HepG2 (cell line): ENCODE results near the gene PSMB3. TPM values are rescaled to one million over a fixed set of nuclear protein-coding genes. Genes with fewer than 3 reads are reported as not detected.

ENCODE experiments used
- AGO2 ChIP-seq: fragments of 200-400 bp; formaldehyde crosslinking; optimal IDR thresholded peaks from 2 replicates; pipeline ENCODE3; 2017; ENCODE audit warnings: mild to moderate bottlenecking, low read depth, low read length, moderate library complexity
- AHR ChIP-seq: IDR thresholded peaks from 2 replicates; pipeline ENCODE4 v1.6.1; 2018; ENCODE audit warnings: missing genetic modification reagents, missing compliant biosample characterization
- CENPT ChIP-seq: sonication (generic); formaldehyde crosslinking; IDR thresholded peaks from 2 replicates; pipeline ENCODE4 v1.8.0; 2022; ENCODE audit warnings: low read depth, mild to moderate bottlenecking, moderate library complexity, missing genetic modification reagents
- ELF1 ChIP-seq: sonication (generic); formaldehyde crosslinking; IDR thresholded peaks from 2 replicates; pipeline ENCODE4 v1.4.0; 2020; ENCODE audit warnings: missing genetic modification reagents
- FOXJ3 ChIP-seq: sonication (generic); formaldehyde crosslinking; IDR thresholded peaks from 2 replicates; pipeline ENCODE4 v1.4.0; 2020; ENCODE audit warnings: missing genetic modification reagents, mild to moderate bottlenecking, borderline replicate concordance
- GATAD1 ChIP-seq: IDR thresholded peaks from 2 replicates; pipeline ENCODE4 v1.6.1; 2016; ENCODE audit warnings: missing genetic modification reagents, missing compliant biosample characterization
- GFI1 ChIP-seq: sonication (generic); formaldehyde crosslinking; IDR thresholded peaks from 2 replicates; pipeline ENCODE4 v1.5.0; 2020; ENCODE audit warnings: missing genetic modification reagents, mild to moderate bottlenecking, borderline replicate concordance
- IRX3 ChIP-seq: sonication (generic); formaldehyde crosslinking; IDR thresholded peaks from 2 replicates; pipeline ENCODE4 v1.8.1; 2023; ENCODE audit warnings: mild to moderate bottlenecking, low read depth, missing genetic modification reagents, borderline replicate concordance
- MAFF ChIP-seq: IDR thresholded peaks from 2 replicates; pipeline ENCODE4 v1.6.1; 2011; ENCODE audit warnings: low read depth, low read length, improper control_type of control experiment
- MEIS2 ChIP-seq: sonication (generic); formaldehyde crosslinking; IDR thresholded peaks from 2 replicates; pipeline ENCODE4 v1.9.0; 2021; ENCODE audit warnings: mild to moderate bottlenecking, missing genetic modification reagents
- MYNN ChIP-seq: sonication (generic); formaldehyde crosslinking; IDR thresholded peaks from 2 replicates; pipeline ENCODE4 v1.4.0; 2020; ENCODE audit warnings: mild to moderate bottlenecking, low read depth, missing genetic modification reagents
- NFKBIZ ChIP-seq: IDR thresholded peaks from 2 replicates; pipeline ENCODE4 v1.6.1; 2018; ENCODE audit warnings: missing genetic modification reagents, missing compliant biosample characterization
- PHF5A ChIP-seq: IDR thresholded peaks from one replicate; pipeline ENCODE4 v1.6.1; 2018; ENCODE audit warnings: low read depth, missing genetic modification reagents; ENCODE audit not compliant: unreplicated experiment
- RAD51 ChIP-seq: fragments of 450-650 bp; IDR thresholded peaks from 2 replicates; pipeline ENCODE4 v1.6.1; 2016; ENCODE audit warnings: borderline replicate concordance
- RARA ChIP-seq: IDR thresholded peaks from 2 replicates; pipeline ENCODE4 v1.6.1; 2016; ENCODE audit warnings: missing genetic modification reagents, missing compliant biosample characterization
- XRCC5 ChIP-seq: fragments of 200-400 bp; formaldehyde crosslinking; optimal IDR thresholded peaks from 2 replicates; pipeline ENCODE3; 2017; ENCODE audit warnings: mild to moderate bottlenecking, low read length
- YY1 ChIP-seq: IDR thresholded peaks from 2 replicates; pipeline ENCODE4 v1.6.1; 2011; ENCODE audit warnings: low read length, low read depth, moderate library complexity, mild to moderate bottlenecking; ENCODE audit not compliant: insufficient read depth, insufficient replicate concordance
- ZNF124 ChIP-seq: sonication (generic); formaldehyde crosslinking; IDR thresholded peaks from 2 replicates; pipeline ENCODE4 v1.4.0; 2020; ENCODE audit warnings: missing genetic modification reagents
- ZNF264 ChIP-seq: sonication (generic); formaldehyde crosslinking; IDR thresholded peaks from 2 replicates; pipeline ENCODE4 v1.4.0; 2020; ENCODE audit warnings: missing genetic modification reagents
- ZNF446 ChIP-seq: sonication (generic); formaldehyde crosslinking; IDR thresholded peaks from 2 replicates; pipeline ENCODE4 v1.5.0; 2020; ENCODE audit warnings: mild to moderate bottlenecking, missing genetic modification reagents
- ZNF572 ChIP-seq: sonication (generic); formaldehyde crosslinking; IDR thresholded peaks from 2 replicates; pipeline ENCODE4 v1.5.1; 2020; ENCODE audit warnings: mild to moderate bottlenecking, missing genetic modification reagents
- ZNF841 ChIP-seq: sonication (generic); formaldehyde crosslinking; IDR thresholded peaks from 2 replicates; pipeline ENCODE4 v1.8.1; 2023; ENCODE audit warnings: missing genetic modification reagents, borderline replicate concordance
- ZNF878 ChIP-seq: sonication (generic); formaldehyde crosslinking; IDR thresholded peaks from 2 replicates; pipeline ENCODE4 v1.8.1; 2023; ENCODE audit warnings: mild to moderate bottlenecking, missing genetic modification reagents, moderate library complexity
- polyA plus RNA-seq, 8 experiments: library from polyadenylated mRNA; depleted of rRNA in 3 of 8; stranded (reverse) in 7 of 8; unstranded in 1 of 8; fragments of >200 nt; fragmentation: Illumina TruSeq in 4 of 8; extraction: Trizol in 4 of 8; gene quantifications; 2 replicates each; pipeline versions ENCODE4 v1.2.1 to v1.2.3, GENCODE V29; 2011 to 2016; ENCODE audit warnings: low read depth in 4 of 8, missing spikeins in 1 of 8, mixed read lengths in 1 of 8; ENCODE audit not compliant: insufficient read depth in 1 of 8
- total RNA-seq, 5 experiments: library from RNA; depleted of rRNA; stranded (reverse); fragments of >200 nt; fragmentation: Illumina TruSeq; extraction: Trizol; gene quantifications; 2 replicates each; pipeline ENCODE4 v1.2.3, GENCODE V29; 2016; ENCODE audit warnings: low read depth in 1 of 5
- TF ChIP-seq, protein P1 (sequence below): sonication (generic); formaldehyde crosslinking; IDR thresholded peaks from 2 replicates; pipeline ENCODE4 v1.9.0; 2021; ENCODE audit warnings: missing genetic modification reagents, borderline replicate concordance
- TF ChIP-seq, protein P2 (sequence below): sonication (generic); formaldehyde crosslinking; IDR thresholded peaks from 2 replicates; pipeline ENCODE4 v1.8.1; 2023; ENCODE audit warnings: mild to moderate bottlenecking, inconsistent platforms, moderate library complexity, missing genetic modification reagents, borderline replicate concordance
- TF ChIP-seq, protein P3 (sequence below): sonication (generic); formaldehyde crosslinking; IDR thresholded peaks from 2 replicates; pipeline ENCODE4 v1.4.0; 2020; ENCODE audit warnings: missing genetic modification reagents, borderline replicate concordance

Gene PSMB3
- total and polyA plus RNA-seq, 2 of the 13 experiments (the other 11 are each of a cell fraction or from before 2014, with no cell fraction given), result 366 to 517 TPM

DNA sequence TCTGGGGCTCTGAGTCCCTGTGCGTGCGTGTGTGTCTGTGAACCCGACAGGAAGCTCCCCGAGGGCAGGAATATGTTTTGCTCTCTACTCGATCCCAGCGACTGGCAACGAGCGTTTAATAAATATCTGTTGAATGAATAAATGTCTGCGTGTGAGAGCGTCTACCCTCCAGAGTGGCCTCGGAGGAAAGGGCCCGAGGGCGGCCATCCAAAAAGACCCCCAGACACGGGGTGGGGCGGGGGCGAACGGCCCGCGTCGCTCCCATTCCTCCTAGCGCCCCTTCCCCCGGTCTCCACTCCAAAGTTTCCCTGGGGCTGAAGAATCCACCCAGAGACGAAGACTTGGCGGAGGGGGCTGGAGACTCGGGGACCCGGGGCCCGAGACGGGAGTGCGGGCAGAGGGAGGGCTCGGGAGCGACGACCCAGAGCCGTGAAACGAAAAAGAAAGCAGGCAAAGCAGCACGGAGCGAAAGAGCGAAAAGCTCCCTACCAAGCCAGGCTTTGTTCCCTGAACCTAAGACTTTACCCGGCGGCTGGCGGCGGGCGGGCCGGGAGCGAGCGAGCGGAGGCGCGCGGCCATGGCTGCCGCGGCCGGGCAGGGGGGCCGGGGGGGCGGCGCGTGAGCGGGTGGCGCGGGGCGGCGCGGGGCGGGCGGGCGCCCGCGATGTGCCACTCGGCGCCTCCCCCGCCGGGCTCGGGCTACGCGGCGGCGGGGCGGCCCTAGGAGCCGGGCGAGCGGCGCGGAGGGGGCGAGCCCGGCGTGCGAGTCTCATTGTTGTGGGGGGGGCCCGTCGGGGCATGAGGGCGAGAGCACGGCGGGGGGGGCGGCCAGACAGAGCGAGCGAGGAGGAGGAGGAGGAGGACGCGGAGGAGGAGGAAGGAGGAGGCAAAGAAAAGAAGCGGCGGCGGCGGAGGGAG, 47.7 kb upstream of the PSMB3 start, which contains the start of gene MLLT6 (continued):
- TF ChIP-seq, protein P1, sequence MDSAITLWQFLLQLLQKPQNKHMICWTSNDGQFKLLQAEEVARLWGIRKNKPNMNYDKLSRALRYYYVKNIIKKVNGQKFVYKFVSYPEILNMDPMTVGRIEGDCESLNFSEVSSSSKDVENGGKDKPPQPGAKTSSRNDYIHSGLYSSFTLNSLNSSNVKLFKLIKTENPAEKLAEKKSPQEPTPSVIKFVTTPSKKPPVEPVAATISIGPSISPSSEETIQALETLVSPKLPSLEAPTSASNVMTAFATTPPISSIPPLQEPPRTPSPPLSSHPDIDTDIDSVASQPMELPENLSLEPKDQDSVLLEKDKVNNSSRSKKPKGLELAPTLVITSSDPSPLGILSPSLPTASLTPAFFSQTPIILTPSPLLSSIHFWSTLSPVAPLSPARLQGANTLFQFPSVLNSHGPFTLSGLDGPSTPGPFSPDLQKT (CRISPR knock-in tag), result no peak
- TF ChIP-seq XRCC5 (no peak), RARA (CRISPR knock-in tag) (no peak), MYNN (CRISPR knock-in tag) (no peak), MEIS2 (CRISPR knock-in tag) (peak; percentile 71), ZNF446 (CRISPR knock-in tag) (no peak), YY1 (peak; percentile 86), FOXJ3 (0 out of 2 replicates have a peak, but pooled peaks have one; percentile 43), MAFF (no peak), AHR (0 out of 2 replicates have a peak, but pooled peaks have one; percentile 30), ZNF841 (CRISPR knock-in tag) (no peak), ZNF124 (0 out of 2 replicates have a peak, but pooled peaks have one; percentile 25), NFKBIZ (CRISPR knock-in tag) (no peak), RAD51 (no peak), PHF5A (no peak), GATAD1 (CRISPR knock-in tag) (no peak), ZNF264 (CRISPR knock-in tag) (no peak), AGO2 (peak; percentile 98), ZNF878 (CRISPR knock-in tag) (peak; percentile 57; the same call in 1 of the 2 replicates), GFI1 (CRISPR knock-in tag) (no peak), ZNF572 (CRISPR knock-in tag) (no peak), CENPT (CRISPR knock-in tag) (0 out of 2 replicates have a peak, but pooled peaks have one; percentile 61), IRX3 (CRISPR knock-in tag) (no peak), ELF1 (CRISPR knock-in tag) (no peak)
- TF ChIP-seq, protein P2, sequence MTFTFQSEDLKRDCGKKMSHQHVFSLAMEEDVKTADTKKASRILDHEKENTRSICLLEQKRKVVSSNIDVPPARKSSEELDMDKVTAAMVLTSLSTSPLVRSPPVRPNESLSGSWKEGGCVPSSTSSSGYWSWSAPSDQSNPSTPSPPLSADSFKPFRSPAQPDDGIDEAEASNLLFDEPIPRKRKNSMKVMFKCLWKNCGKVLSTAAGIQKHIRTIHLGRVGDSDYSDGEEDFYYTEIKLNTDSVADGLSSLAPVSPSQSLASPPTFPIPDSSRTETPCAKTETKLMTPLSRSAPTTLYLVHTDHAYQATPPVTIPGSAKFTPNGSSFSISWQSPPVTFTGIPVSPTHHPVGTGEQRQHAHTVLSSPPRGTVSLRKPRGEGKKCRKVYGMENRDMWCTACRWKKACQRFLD (CRISPR knock-in tag), result no peak
- TF ChIP-seq, protein P3, sequence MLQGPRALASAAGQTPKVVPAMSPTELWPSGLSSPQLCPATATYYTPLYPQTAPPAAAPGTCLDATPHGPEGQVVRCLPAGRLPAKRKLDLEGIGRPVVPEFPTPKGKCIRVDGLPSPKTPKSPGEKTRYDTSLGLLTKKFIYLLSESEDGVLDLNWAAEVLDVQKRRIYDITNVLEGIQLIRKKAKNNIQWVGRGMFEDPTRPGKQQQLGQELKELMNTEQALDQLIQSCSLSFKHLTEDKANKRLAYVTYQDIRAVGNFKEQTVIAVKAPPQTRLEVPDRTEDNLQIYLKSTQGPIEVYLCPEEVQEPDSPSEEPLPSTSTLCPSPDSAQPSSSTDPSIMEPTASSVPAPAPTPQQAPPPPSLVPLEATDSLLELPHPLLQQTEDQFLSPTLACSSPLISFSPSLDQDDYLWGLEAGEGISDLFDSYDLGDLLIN, result 0 out of 2 replicates have a peak, but pooled peaks have one; percentile 32
